ENCODE data around the gene PMF1.

DNA sequence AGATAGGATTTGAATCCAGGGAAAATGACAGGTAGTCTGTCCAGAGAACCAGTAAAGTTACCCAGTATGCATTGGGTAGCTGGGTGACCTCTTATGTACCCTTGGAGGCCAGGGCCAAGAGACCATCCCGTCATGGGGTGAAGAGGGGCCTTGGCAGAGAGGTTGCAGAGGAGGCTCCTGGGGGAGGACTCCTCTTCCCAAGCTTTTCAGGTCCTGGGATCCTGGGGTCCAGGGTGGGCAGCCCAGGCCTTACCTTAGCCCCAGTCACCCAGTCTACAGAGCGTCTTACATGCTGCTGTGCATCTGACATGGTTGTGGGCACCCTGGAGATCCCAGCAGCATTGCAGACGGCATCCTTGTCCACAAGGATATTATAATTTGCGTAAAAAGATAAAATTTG lies 14.0 kb downstream of the PMF1 start:
- TF ChIP-seq, protein P1, sequence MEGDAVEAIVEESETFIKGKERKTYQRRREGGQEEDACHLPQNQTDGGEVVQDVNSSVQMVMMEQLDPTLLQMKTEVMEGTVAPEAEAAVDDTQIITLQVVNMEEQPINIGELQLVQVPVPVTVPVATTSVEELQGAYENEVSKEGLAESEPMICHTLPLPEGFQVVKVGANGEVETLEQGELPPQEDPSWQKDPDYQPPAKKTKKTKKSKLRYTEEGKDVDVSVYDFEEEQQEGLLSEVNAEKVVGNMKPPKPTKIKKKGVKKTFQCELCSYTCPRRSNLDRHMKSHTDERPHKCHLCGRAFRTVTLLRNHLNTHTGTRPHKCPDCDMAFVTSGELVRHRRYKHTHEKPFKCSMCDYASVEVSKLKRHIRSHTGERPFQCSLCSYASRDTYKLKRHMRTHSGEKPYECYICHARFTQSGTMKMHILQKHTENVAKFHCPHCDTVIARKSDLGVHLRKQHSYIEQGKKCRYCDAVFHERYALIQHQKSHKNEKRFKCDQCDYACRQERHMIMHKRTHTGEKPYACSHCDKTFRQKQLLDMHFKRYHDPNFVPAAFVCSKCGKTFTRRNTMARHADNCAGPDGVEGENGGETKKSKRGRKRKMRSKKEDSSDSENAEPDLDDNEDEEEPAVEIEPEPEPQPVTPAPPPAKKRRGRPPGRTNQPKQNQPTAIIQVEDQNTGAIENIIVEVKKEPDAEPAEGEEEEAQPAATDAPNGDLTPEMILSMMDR (conservative IDR thresholded peaks at IDR 0.05), result no peak
- TF ChIP-seq ZFX (IDR thresholded peaks at IDR 0.05), result no peak
